Liver (tissue), 9 donors: ENCODE measurements around the gene TIGIT. TPM values are rescaled to one million over a fixed set of nuclear protein-coding genes. Genes with fewer than 3 reads are reported as not detected.

ENCODE experiments used
- DNase-seq: peaks from one replicate; pipeline ENCODE4 v3.0.0-alpha.2; 2017; ENCODE audit warnings: low spot score
- H3K27ac ChIP-seq, 2 donors: one replicate each; pipeline ENCODE4 v1.7.0; 2013; ENCODE audit warnings: inconsistent platforms in 2 of 2, low read length in 2 of 2, control low read depth in 1 of 2, low read depth in 1 of 2, mild to moderate bottlenecking in 1 of 2
- H3K27me3 ChIP-seq, 4 donors: one replicate each; pipeline versions ENCODE4 v1.6.1 to v1.7.0; 2013; ENCODE audit warnings: low read length in 3 of 4, inconsistent platforms in 1 of 4, mild to moderate bottlenecking in 1 of 4, moderate library complexity in 1 of 4; ENCODE audit not compliant: control insufficient read depth in 4 of 4, insufficient read depth in 4 of 4
- H3K36me3 ChIP-seq, 4 donors: one replicate each; pipeline versions ENCODE4 v1.6.1 to v1.7.0; 2013; ENCODE audit warnings: low read length in 3 of 4, mild to moderate bottlenecking in 3 of 4, low read depth in 1 of 4, moderate library complexity in 1 of 4; ENCODE audit not compliant: control insufficient read depth in 4 of 4, insufficient read depth in 3 of 4
- H3K4me1 ChIP-seq, 4 donors: one replicate each; pipeline versions ENCODE4 v1.6.1 to v1.7.0; 2013; ENCODE audit warnings: low read length in 3 of 4, mild to moderate bottlenecking in 3 of 4, moderate library complexity in 1 of 4; ENCODE audit not compliant: control insufficient read depth in 4 of 4, insufficient read depth in 4 of 4
- H3K4me3 ChIP-seq, 3 donors: one replicate each; pipeline versions ENCODE4 v1.6.1 to v1.7.0; 2013; ENCODE audit warnings: low read length in 3 of 3, control low read depth in 1 of 3, low read depth in 1 of 3, mild to moderate bottlenecking in 1 of 3
- H3K9ac ChIP-seq, 2 donors: one replicate each; pipeline ENCODE4 v1.7.0; 2013; ENCODE audit warnings: low read length in 2 of 2, mild to moderate bottlenecking in 2 of 2, moderate library complexity in 2 of 2, control low read depth in 1 of 2, low read depth in 1 of 2
- H3K9me3 ChIP-seq, 4 donors: one replicate each; pipeline versions ENCODE4 v1.6.1 to v1.7.0; 2013; ENCODE audit warnings: low read length in 3 of 4; ENCODE audit not compliant: control insufficient read depth in 4 of 4
- CTCF ChIP-seq: fragments of 150-350 bp; IDR thresholded peaks from 2 replicates; pipeline ENCODE4 v1.5.1; 2017; ENCODE audit warnings: improper control_type of control experiment, low read depth, low read length; ENCODE audit not compliant: missing input control
- EGR1 ChIP-seq, 2 donors: IDR thresholded peaks; 2 replicates each; pipeline ENCODE4 v1.6.1; 2016 to 2018; ENCODE audit warnings: antibody characterized with exemption in 2 of 2, low read depth in 2 of 2
- FOXA1 ChIP-seq: IDR thresholded peaks from 2 replicates; pipeline ENCODE4 v1.6.1; 2016; ENCODE audit warnings: antibody characterized with exemption
- FOXA2 ChIP-seq: IDR thresholded peaks from 2 replicates; pipeline ENCODE4 v1.6.1; 2016; ENCODE audit warnings: antibody characterized with exemption
- GABPA ChIP-seq, 2 donors: IDR thresholded peaks in 1 of 2; conservative IDR thresholded peaks in 1 of 2; 2 replicates each; pipeline ENCODE4 v1.6.1; 2016; ENCODE audit warnings: antibody characterized with exemption in 2 of 2, mild to moderate bottlenecking in 1 of 2, moderate library complexity in 1 of 2
- HNF4A ChIP-seq, 2 donors: conservative IDR thresholded peaks; 2 replicates each; pipeline ENCODE4 v1.6.1; 2016; ENCODE audit warnings: antibody characterized with exemption in 2 of 2, mild to moderate bottlenecking in 2 of 2
- JUND ChIP-seq, 2 donors: IDR thresholded peaks; 2 replicates each; pipeline ENCODE4 v1.6.1; 2016; ENCODE audit warnings: antibody characterized with exemption in 2 of 2
- MAX ChIP-seq: IDR thresholded peaks from 2 replicates; pipeline ENCODE4 v1.6.1; 2016; ENCODE audit warnings: antibody characterized with exemption
- NR2F2 ChIP-seq: IDR thresholded peaks from 2 replicates; pipeline ENCODE4 v1.6.1; 2016; ENCODE audit warnings: antibody characterized with exemption
- RAD21 ChIP-seq, 2 donors: IDR thresholded peaks; 2 replicates each; pipeline ENCODE4 v1.6.1; 2016; ENCODE audit warnings: antibody characterized with exemption in 2 of 2, mild to moderate bottlenecking in 2 of 2
- RXRA ChIP-seq, 2 donors: IDR thresholded peaks; 2 replicates each; pipeline ENCODE4 v1.6.1; 2017 to 2018; ENCODE audit warnings: antibody characterized with exemption in 2 of 2, mild to moderate bottlenecking in 1 of 2
- SP1 ChIP-seq: IDR thresholded peaks from 2 replicates; pipeline ENCODE4 v1.6.1; 2018; ENCODE audit warnings: antibody characterized with exemption, mild to moderate bottlenecking
- TAF1 ChIP-seq: conservative IDR thresholded peaks from 2 replicates; pipeline ENCODE4 v1.6.1; 2016; ENCODE audit warnings: antibody characterized with exemption, mild to moderate bottlenecking
- YY1 ChIP-seq: IDR thresholded peaks from 2 replicates; pipeline ENCODE4 v1.6.1; 2016; ENCODE audit warnings: antibody characterized with exemption, mild to moderate bottlenecking
- WGBS: extraction: QIAGEN DNeasy Blood & Tissue Kit; methylation state at CpG from one replicate; pipeline ENCODE4 v1.1.7; 2013; 5-methylcytosine and 5-hydroxymethylcytosine counted together
- polyA plus RNA-seq, 2 donors: library from polyadenylated mRNA; stranded (reverse) in 1 of 2; unstranded in 1 of 2; fragments of 200-250 nt in 1 of 2; fragments of >200 nt in 1 of 2; fragmentation: Nextera tagmentation in 1 of 2; extraction: Ambion mirVana in 1 of 2; gene quantifications; one replicate each; pipeline versions ENCODE4 v1.2.1 to v1.2.3, GENCODE V29; 2013 to 2015
- total RNA-seq, 2 donors: library from RNA; depleted of rRNA; stranded (reverse); fragments of >200 nt; gene quantifications; one replicate each; pipeline ENCODE4 v1.2.3, GENCODE V29; 2014
- TF ChIP-seq, protein P1 (sequence below): IDR thresholded peaks from 2 replicates; pipeline ENCODE4 v1.6.1; 2016; ENCODE audit warnings: antibody characterized with exemption
- TF ChIP-seq, protein P2 (sequence below): IDR thresholded peaks from 2 replicates; pipeline ENCODE4 v1.6.1; 2016; ENCODE audit warnings: antibody characterized with exemption
- TF ChIP-seq, protein P3 (sequence below): IDR thresholded peaks from 2 replicates; pipeline ENCODE4 v1.6.1; 2016; ENCODE audit warnings: antibody characterized with exemption, mild to moderate bottlenecking
- donor health status: healthy.
- donor health status: healthy.
- donor health status: healthy.
- donor health status: healthy.
- donor health status: healthy.

TIGIT gene
- total and polyA plus RNA-seq, 4 donors: 0.06 to 0.92 (median 0.38) TPM

DNA sequence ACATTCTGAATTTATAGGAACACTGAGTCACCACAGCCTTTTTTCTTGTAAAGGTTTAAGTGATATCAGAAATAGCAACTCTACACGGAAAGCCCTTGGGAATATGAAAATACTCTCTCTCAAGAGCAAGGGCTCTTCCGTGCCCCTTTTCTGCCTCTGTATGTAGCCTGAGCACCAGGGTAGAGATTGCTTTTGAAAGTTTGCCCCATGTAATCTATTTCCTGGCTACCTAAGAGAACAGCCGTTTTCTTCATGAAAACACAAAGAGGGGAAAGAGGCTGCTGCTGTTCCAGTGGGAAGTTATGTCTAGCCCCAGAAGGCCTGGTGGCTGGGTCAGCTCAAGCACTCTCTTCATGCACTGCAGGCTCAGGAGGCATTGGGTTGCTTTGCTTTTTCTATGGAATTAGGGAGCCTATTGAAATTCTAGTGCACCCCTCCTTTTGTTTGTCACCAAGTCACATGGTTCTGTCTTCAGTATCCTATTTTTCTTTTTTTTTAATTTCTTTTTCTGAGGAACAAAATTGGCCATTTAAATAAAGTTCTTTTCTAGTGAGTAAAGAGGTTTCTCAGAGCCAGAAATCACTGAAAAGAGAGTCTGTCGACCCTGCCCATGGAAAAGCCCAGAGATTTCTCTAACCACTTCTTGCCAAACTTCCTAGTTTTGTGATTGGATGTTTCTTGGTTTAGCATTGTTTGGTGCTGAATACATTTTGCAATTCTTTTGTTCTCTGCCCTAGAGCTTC is 39.5 kb downstream of the TIGIT start:
- Histone ChIP-seq H3K9me3 (no peaks in the 10 kb centered on the region), H3K4me1 (no peaks in the 10 kb centered on the region), H3K4me3 (no peak overlapping the region), H3K27ac (no peak overlapping the region), H3K27me3 (no peaks in the 10 kb centered on the region), H3K9ac (no peak overlapping the region), H3K36me3 (peaks cover 3 to 12% (median 6%) of the 10 kb centered on the region in 4 donors)
- DNase-seq: no peak
- WGBS: 82% methylated on average over 4 of the region's 4 CpGs
- TF ChIP-seq MAX (no peak), TAF1 (no peak), EGR1 (IDR thresholded peaks at IDR 0.05; ENCODE audit: low read depth in 2 of 2) (no peak), YY1 (no peak), JUND (IDR thresholded peaks at IDR 0.05) (no peak), RXRA (IDR thresholded peaks at IDR 0.05) (no peak), GABPA (IDR thresholded peaks at IDR 0.05 in 1 of 2, conservative IDR thresholded peaks at IDR 0.05 in 1 of 2) (no peak), HNF4A (conservative IDR thresholded peaks at IDR 0.05) (no peak), FOXA1 (no peak), RAD21 (IDR thresholded peaks at IDR 0.05) (no peak), SP1 (no peak)
- TF ChIP-seq, protein P1, sequence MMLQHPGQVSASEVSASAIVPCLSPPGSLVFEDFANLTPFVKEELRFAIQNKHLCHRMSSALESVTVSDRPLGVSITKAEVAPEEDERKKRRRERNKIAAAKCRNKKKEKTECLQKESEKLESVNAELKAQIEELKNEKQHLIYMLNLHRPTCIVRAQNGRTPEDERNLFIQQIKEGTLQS: no peak
- TF ChIP-seq, protein P2, sequence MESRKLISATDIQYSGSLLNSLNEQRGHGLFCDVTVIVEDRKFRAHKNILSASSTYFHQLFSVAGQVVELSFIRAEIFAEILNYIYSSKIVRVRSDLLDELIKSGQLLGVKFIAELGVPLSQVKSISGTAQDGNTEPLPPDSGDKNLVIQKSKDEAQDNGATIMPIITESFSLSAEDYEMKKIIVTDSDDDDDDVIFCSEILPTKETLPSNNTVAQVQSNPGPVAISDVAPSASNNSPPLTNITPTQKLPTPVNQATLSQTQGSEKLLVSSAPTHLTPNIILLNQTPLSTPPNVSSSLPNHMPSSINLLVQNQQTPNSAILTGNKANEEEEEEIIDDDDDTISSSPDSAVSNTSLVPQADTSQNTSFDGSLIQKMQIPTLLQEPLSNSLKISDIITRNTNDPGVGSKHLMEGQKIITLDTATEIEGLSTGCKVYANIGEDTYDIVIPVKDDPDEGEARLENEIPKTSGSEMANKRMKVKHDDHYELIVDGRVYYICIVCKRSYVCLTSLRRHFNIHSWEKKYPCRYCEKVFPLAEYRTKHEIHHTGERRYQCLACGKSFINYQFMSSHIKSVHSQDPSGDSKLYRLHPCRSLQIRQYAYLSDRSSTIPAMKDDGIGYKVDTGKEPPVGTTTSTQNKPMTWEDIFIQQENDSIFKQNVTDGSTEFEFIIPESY: no peak
- TF ChIP-seq, protein P3, sequence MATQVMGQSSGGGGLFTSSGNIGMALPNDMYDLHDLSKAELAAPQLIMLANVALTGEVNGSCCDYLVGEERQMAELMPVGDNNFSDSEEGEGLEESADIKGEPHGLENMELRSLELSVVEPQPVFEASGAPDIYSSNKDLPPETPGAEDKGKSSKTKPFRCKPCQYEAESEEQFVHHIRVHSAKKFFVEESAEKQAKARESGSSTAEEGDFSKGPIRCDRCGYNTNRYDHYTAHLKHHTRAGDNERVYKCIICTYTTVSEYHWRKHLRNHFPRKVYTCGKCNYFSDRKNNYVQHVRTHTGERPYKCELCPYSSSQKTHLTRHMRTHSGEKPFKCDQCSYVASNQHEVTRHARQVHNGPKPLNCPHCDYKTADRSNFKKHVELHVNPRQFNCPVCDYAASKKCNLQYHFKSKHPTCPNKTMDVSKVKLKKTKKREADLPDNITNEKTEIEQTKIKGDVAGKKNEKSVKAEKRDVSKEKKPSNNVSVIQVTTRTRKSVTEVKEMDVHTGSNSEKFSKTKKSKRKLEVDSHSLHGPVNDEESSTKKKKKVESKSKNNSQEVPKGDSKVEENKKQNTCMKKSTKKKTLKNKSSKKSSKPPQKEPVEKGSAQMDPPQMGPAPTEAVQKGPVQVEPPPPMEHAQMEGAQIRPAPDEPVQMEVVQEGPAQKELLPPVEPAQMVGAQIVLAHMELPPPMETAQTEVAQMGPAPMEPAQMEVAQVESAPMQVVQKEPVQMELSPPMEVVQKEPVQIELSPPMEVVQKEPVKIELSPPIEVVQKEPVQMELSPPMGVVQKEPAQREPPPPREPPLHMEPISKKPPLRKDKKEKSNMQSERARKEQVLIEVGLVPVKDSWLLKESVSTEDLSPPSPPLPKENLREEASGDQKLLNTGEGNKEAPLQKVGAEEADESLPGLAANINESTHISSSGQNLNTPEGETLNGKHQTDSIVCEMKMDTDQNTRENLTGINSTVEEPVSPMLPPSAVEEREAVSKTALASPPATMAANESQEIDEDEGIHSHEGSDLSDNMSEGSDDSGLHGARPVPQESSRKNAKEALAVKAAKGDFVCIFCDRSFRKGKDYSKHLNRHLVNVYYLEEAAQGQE: no peak

- H3K27ac ChIP-seq: no peak overlapping the region
- H3K9ac ChIP-seq: no peak overlapping the region
- DNase-seq: no peak
- no peak overlapping the region for H3K4me3 ChIP-seq
- H3K4me1 ChIP-seq: no peaks in the 10 kb centered on the region
- H3K9me3 ChIP-seq: no peaks in the 10 kb centered on the region
- WGBS: 99% methylated on average over 2 of the region's 2 CpGs
- peaks cover 4 to 15% (median 7%) of the 10 kb centered on the region in 4 donors for H3K36me3 ChIP-seq
- no peaks in the 10 kb centered on the region for H3K27me3 ChIP-seq
- TF ChIP-seq, protein P2: no peak
- TF ChIP-seq, protein P3: no peak
- no peak for TF ChIP-seq CTCF
- no peak for TF ChIP-seq TAF1
- no peak for TF ChIP-seq MAX
- no peak for TF ChIP-seq NR2F2
- TF ChIP-seq RXRA (IDR thresholded peaks at IDR 0.05): no peak
- TF ChIP-seq RAD21 (IDR thresholded peaks at IDR 0.05): no peak
- TF ChIP-seq EGR1 (IDR thresholded peaks at IDR 0.05; ENCODE audit: low read depth in 2 of 2): no peak
- no peak for TF ChIP-seq GABPA (IDR thresholded peaks at IDR 0.05 in 1 of 2, conservative IDR thresholded peaks at IDR 0.05 in 1 of 2)
- no peak for TF ChIP-seq FOXA2
These were observed 40.1 kb downstream of the TIGIT start for GRCh38 chr3:114333923-114334240.
